Measurements from ENCODE around the gene SF3B6.

DNA sequence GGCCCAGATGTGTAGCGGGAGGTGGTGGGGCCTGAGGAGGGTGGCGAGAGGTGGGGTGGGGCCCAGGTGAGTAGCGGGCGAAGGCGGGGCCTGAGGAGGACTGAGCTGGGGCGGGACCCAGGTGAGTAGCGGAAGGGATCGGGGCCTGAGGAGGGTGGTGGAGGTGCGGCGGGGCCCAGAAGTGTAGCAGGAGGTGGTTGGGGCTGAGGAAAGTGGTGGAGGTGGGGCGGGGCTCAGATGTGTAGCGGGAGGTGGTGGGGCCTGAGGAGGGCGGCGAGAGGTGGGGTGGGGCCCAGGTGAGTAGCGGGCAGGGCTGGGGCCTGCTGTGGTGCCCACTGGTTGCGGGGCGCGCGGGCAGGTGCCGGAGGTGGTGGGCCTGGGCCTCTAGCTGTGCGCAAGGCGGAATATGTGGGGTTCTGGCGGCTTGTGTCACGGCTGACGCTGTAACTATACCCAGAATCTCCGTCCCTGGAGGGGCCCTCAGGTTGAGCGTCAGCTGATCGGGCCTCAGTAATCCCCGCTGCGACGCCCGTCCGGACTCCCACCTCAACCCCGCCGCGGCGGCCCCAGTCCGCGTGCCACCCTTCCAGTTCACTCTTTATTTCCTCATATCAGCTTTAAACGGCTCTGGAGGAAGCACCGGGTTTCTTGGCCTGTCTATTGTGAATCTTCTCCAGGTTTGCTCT lies 866 bp upstream of the SF3B6 start:
- TF ChIP-seq CTCF (conservative IDR thresholded peaks at IDR 0.05; ENCODE audit: low read depth, low read length) (no peak), BHLHE40 (IDR thresholded peaks at IDR 0.05; ENCODE audit: low read depth, low read length) (no peak), NFE2L2 (IDR thresholded peaks at IDR 0.05; ENCODE audit: low read depth, low read length) (no peak), POLR2A (IDR thresholded peaks at IDR 0.05; ENCODE audit: low read depth, low read length) (no peak), MXI1 (IDR thresholded peaks at IDR 0.05; ENCODE audit: borderline replicate concordance, low read depth, low read length) (no peak), USF2 (IDR thresholded peaks at IDR 0.05; ENCODE audit: low read depth, low read length) (no peak), RFX5 (IDR thresholded peaks at IDR 0.05; ENCODE audit: low read depth, low read length) (no peak), FOS (IDR thresholded peaks at IDR 0.05; ENCODE audit: low read depth, low read length) (no peak), CEBPB (IDR thresholded peaks at IDR 0.05; ENCODE audit: low read depth, low read length) (no peak), RAD21 (IDR thresholded peaks at IDR 0.05; ENCODE audit: low read length) (no peak), MAFK (IDR thresholded peaks at IDR 0.05; ENCODE audit: low read depth, low read length) (no peak), SMC3 (IDR thresholded peaks at IDR 0.05; ENCODE audit: low read depth, low read length) (no peak), CHD1 (IDR thresholded peaks at IDR 0.05; ENCODE audit: low read depth, low read length) (no peak)
- TF ChIP-seq, protein P1, sequence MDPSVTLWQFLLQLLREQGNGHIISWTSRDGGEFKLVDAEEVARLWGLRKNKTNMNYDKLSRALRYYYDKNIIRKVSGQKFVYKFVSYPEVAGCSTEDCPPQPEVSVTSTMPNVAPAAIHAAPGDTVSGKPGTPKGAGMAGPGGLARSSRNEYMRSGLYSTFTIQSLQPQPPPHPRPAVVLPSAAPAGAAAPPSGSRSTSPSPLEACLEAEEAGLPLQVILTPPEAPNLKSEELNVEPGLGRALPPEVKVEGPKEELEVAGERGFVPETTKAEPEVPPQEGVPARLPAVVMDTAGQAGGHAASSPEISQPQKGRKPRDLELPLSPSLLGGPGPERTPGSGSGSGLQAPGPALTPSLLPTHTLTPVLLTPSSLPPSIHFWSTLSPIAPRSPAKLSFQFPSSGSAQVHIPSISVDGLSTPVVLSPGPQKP (IDR thresholded peaks at IDR 0.05; ENCODE audit: borderline replicate concordance, low read depth, low read length) = no peak
